SK-N-SH (cell line): ENCODE results near the gene FUT7. TPM values are rescaled to one million over a fixed set of nuclear protein-coding genes. Genes with fewer than 3 reads are reported as not detected.

Experiments
- CTCF ChIA-PET: fragments of 300-600, 350-600 bp; formaldehyde crosslinking; extraction: SDS; loops from one replicate; lab custom pipeline; 2021; lab: Yijun Ruan, JAX
- POLR2A ChIA-PET: fragments of 350-600 bp; sonication (Branson Sonifier 250); formaldehyde crosslinking; extraction: SDS; loops from one replicate; lab custom pipeline; 2020; ENCODE audit warnings: antibody characterized with exemption, inconsistent platforms; lab: Yijun Ruan, JAX
- DNase-seq: peaks from one replicate; pipeline ENCODE4 v3.0.0; 2012
- H2AFZ ChIP-seq: fragments of 200-600 bp; sonication (generic); 2 replicates; pipeline ENCODE4 v1.8.1; 2016; ENCODE audit warnings: antibody characterized with exemption, mild to moderate bottlenecking, low read depth
- H3F3A ChIP-seq: fragments of 200-600 bp; sonication (generic); replicated peaks from 2 replicates; pipeline ENCODE3; 2016; ENCODE audit warnings: antibody characterized with exemption, mild to moderate bottlenecking; ENCODE audit not compliant: insufficient read depth
- H3K27ac ChIP-seq, 2 experiments: fragments of 200-500 bp in 1 of 2; fragments of 200-600 bp in 1 of 2; sonication (Bioruptor generic) in 1 of 2; sonication (generic), shearing (Covaris generic) in 1 of 2; 2 replicates each; pipeline versions ENCODE4 v1.5.1 to v1.6.1; 2014 to 2016; ENCODE audit warnings: low read depth in 2 of 2, inconsistent platforms in 1 of 2, low read length in 1 of 2, mild to moderate bottlenecking in 1 of 2, mixed read lengths in 1 of 2
- H3K27me3 ChIP-seq: fragments of 200-600 bp; sonication (generic), shearing (Covaris generic); 2 replicates; pipeline ENCODE4 v1.6.1; 2016; ENCODE audit warnings: mixed run types; ENCODE audit not compliant: insufficient read depth
- H3K36me3 ChIP-seq, 2 experiments: fragments of 200-500 bp in 1 of 2; fragments of 200-600 bp in 1 of 2; sonication (Bioruptor generic) in 1 of 2; sonication (generic) in 1 of 2; replicated peaks in 1 of 2; 2 replicates each; pipeline versions ENCODE3 to v1.5.1; 2014 to 2016; ENCODE audit warnings: low read length in 1 of 2, mild to moderate bottlenecking in 1 of 2; ENCODE audit not compliant: insufficient read depth in 2 of 2, control insufficient read depth in 1 of 2
- H3K4me1 ChIP-seq, 2 experiments: fragments of 200-500 bp in 1 of 2; fragments of 200-600 bp in 1 of 2; sonication (Bioruptor generic) in 1 of 2; sonication (generic), shearing (Covaris generic) in 1 of 2; 2 replicates each; pipeline versions ENCODE4 v1.5.1 to v1.6.1; 2014 to 2016; ENCODE audit warnings: low read depth in 1 of 2, low read length in 1 of 2, mixed run types in 1 of 2; ENCODE audit not compliant: insufficient read depth in 2 of 2, control insufficient read depth in 1 of 2
- H3K4me2 ChIP-seq: fragments of 200-600 bp; sonication (generic), shearing (Covaris generic); 2 replicates; pipeline ENCODE4 v1.6.1; 2017; ENCODE audit warnings: mixed run types
- H3K4me3 ChIP-seq, 2 experiments: fragments of 200-500 bp in 1 of 2; fragments of 200-600 bp in 1 of 2; sonication (Bioruptor generic) in 1 of 2; sonication (generic), shearing (Covaris generic) in 1 of 2; 2 replicates each; pipeline versions ENCODE4 v1.5.1 to v1.8.1; 2014 to 2016; ENCODE audit warnings: low read depth in 2 of 2, inconsistent platforms in 1 of 2, low read length in 1 of 2, mild to moderate bottlenecking in 1 of 2, mixed read lengths in 1 of 2, moderate library complexity in 1 of 2
- H3K79me2 ChIP-seq: fragments of 200-600 bp; sonication (generic); 2 replicates; pipeline ENCODE4 v1.8.1; 2017; ENCODE audit warnings: mild to moderate bottlenecking; ENCODE audit not compliant: insufficient read depth
- H3K9ac ChIP-seq: fragments of 200-600 bp; sonication (generic); 2 replicates; pipeline ENCODE4 v1.6.1; 2017; ENCODE audit warnings: mixed run types
- H3K9me2 ChIP-seq: fragments of 200-600 bp; sonication (generic); 2 replicates; pipeline ENCODE4 v1.6.1; 2017; ENCODE audit warnings: mixed run types
- H3K9me3 ChIP-seq: fragments of 200-600 bp; sonication (generic); 2 replicates; pipeline ENCODE4 v1.6.1; 2017; ENCODE audit warnings: mixed run types, mild to moderate bottlenecking, moderate library complexity
- H4K20me1 ChIP-seq: fragments of 200-600 bp; sonication (generic); 2 replicates; pipeline ENCODE4 v1.6.1; 2017; ENCODE audit warnings: mild to moderate bottlenecking, mixed run types; ENCODE audit not compliant: insufficient read depth
- NRF1 ChIP-seq: IDR thresholded peaks from 2 replicates; pipeline ENCODE4 v1.6.1; 2012; ENCODE audit warnings: low read depth, mild to moderate bottlenecking, low read length
- TAF1 ChIP-seq: IDR thresholded peaks from 2 replicates; pipeline ENCODE4 v1.6.1; 2012; ENCODE audit warnings: low read depth, mild to moderate bottlenecking, low read length, moderate library complexity, borderline replicate concordance
- TCF12 ChIP-seq: IDR thresholded peaks from 2 replicates; pipeline ENCODE4 v1.4.0; 2012
- WGBS: methylation state at CpG from one replicate; pipeline ENCODE4 v1.1.6; 2017; ENCODE audit warnings: low lambda C conversion rate; 5-methylcytosine and 5-hydroxymethylcytosine counted together
- polyA plus RNA-seq, 3 experiments: library from polyadenylated mRNA; depleted of rRNA; stranded (reverse); fragments of >200 nt; gene quantifications; 2 replicates each; pipeline ENCODE4 v1.2.3, GENCODE V29; 2012
- TF ChIP-seq, protein P1 (sequence below): IDR thresholded peaks from 2 replicates; pipeline ENCODE4 v1.4.0; 2012; ENCODE audit warnings: low read depth
- TF ChIP-seq, protein P2 (sequence below): IDR thresholded peaks from 2 replicates; pipeline ENCODE4 v1.6.1; 2012; ENCODE audit warnings: mild to moderate bottlenecking, low read depth, low read length, moderate library complexity

FUT7 gene
- polyA plus RNA-seq, 1 of the 3 experiments (the other 2 are of a cell fraction) = not detected

DNA sequence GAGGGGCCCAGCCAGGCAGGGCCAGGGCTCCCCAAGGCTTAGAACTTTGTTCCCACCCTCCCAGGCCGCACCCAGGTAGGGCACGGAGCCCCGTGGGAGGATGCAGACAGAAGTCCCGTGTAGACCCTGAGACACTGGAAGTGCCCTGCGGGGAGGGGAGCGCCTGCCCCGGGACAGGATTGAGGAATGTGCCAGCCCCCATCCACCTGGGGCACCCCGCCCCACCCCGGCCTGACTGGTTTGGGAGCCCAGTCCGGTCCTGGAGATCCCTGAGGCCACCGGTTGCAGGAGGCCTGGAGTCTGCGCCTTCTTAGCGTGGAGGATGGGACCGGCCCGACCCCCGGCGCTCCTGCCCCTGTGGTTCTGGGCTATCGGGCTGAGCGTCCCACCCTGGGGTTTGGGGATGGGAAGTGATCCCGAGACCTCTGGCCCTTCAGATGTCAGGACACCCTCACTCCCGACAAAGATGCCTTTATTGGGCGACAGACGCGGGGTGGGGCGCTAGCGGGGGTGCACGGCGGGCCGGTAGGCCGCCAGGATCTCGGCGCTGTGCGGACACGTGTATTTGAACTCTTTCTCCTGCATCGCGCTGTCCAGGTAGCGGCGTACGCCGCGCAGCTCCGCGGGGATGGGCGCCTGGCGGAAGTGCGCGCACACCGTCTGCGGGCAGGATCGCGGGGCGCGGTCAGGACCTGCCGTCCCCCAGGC, 37.6 kb downstream of the FUT7 start:
- Histone ChIP-seq H3K27me3 (no peaks in the 10 kb centered on the region), H3K9me3 (no peaks in the 10 kb centered on the region), H3K4me2 (no peak overlapping the region), H3K9me2 (no peaks in the 10 kb centered on the region), H3K36me3 (peaks cover 0 to 7% of the 10 kb centered on the region in 2 experiments), H3F3A (no peaks in the 10 kb centered on the region), H3K79me2 (peaks cover 18% of the 10 kb centered on the region; the same call in 1 of the 2 replicates), H3K27ac (no peak overlapping the region), H3K4me3 (no peak overlapping the region), H4K20me1 (0 out of 2 replicates have a peak, but pooled peaks cover 3% of the 10 kb centered on the region), H2AFZ (no peak overlapping the region), H3K4me1 (peaks cover 9 to 24% of the 10 kb centered on the region in 2 experiments; a peak in 3 of 4 replicates), H3K9ac (no peak overlapping the region)
- 95% methylated on average over 42 of the region's 54 CpGs for WGBS
- ChIA-PET CTCF (interaction anchor here (0.7 to 6.8 kb wide), 3 partner anchors 13 to 75 kb away, joined by 3 to 68 read pairs (median 3); partner anchors contain the start of genes ABCA2 and FUT7), POLR2A (no interaction called here)
- DNase-seq = no peak
- no peak for TF ChIP-seq TAF1
- TF ChIP-seq, protein P1, sequence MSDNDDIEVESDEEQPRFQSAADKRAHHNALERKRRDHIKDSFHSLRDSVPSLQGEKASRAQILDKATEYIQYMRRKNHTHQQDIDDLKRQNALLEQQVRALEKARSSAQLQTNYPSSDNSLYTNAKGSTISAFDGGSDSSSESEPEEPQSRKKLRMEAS = no peak

DNA sequence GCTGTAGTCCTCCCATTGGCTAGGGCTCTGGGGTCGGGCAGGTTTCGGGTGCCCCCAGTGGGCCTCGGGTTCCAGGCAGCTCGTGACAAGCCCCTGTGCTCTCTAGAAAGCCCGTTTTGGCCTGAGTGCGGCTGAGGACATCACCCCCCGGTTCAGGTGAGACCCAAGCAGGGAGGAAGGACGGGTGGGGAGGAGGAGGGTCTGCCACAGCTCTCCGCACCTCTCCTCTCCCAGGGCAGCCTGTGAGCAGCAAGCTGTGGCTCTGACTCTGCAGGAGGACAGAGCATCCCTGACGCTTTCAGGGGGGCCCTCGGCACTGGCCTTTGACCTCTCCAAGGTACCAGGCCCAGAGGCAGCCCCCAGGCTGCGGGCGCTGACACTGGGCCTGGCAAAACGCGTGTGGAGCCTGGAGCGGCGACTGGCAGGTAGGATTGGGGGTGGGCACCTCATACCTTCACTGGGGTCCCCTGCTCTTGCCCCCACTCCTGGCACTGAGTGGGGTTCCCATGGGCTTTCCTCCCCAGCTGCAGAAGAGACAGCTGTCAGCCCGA, 39.0 kb downstream of the FUT7 start:
- CTCF ChIA-PET = interaction anchor here (0.6 to 6.8 kb wide), 10 partner anchors 9 to 73 kb away, joined by 3 to 68 read pairs (median 4); partner anchors contain the start of genes ABCA2, C8G, FBXW5 and FUT7
- H4K20me1 ChIP-seq = 0 out of 2 replicates have a peak, but pooled peaks cover 3% of the 10 kb centered on the region
- H3K79me2 ChIP-seq = peaks cover 18% of the 10 kb centered on the region; the same call in 1 of the 2 replicates
- H3K9me3 ChIP-seq = no peaks in the 10 kb centered on the region
- no peaks in the 10 kb centered on the region for H3K9me2 ChIP-seq
- TF ChIP-seq, protein P2, sequence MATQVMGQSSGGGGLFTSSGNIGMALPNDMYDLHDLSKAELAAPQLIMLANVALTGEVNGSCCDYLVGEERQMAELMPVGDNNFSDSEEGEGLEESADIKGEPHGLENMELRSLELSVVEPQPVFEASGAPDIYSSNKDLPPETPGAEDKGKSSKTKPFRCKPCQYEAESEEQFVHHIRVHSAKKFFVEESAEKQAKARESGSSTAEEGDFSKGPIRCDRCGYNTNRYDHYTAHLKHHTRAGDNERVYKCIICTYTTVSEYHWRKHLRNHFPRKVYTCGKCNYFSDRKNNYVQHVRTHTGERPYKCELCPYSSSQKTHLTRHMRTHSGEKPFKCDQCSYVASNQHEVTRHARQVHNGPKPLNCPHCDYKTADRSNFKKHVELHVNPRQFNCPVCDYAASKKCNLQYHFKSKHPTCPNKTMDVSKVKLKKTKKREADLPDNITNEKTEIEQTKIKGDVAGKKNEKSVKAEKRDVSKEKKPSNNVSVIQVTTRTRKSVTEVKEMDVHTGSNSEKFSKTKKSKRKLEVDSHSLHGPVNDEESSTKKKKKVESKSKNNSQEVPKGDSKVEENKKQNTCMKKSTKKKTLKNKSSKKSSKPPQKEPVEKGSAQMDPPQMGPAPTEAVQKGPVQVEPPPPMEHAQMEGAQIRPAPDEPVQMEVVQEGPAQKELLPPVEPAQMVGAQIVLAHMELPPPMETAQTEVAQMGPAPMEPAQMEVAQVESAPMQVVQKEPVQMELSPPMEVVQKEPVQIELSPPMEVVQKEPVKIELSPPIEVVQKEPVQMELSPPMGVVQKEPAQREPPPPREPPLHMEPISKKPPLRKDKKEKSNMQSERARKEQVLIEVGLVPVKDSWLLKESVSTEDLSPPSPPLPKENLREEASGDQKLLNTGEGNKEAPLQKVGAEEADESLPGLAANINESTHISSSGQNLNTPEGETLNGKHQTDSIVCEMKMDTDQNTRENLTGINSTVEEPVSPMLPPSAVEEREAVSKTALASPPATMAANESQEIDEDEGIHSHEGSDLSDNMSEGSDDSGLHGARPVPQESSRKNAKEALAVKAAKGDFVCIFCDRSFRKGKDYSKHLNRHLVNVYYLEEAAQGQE = peak; percentile 39; the same call in 1 of the 2 replicates
- TF ChIP-seq NRF1 (no peak), TCF12 (no peak)
- TF ChIP-seq, all 33 proteins: peak for 1
- Histone ChIP-seq H3K27me3 (no peaks in the 10 kb centered on the region), H3K4me3 (peak overlapping the region; percentile 80 to 85), H3K4me1 (peaks cover 9 to 24% of the 10 kb centered on the region in 2 experiments; a peak in 3 of 4 replicates), H3K36me3 (peaks cover 0 to 7% of the 10 kb centered on the region in 2 experiments), H3K4me2 (peak overlapping the region; percentile 95), H3F3A (no peaks in the 10 kb centered on the region), H3K27ac (peak overlapping the region in 1 of 2 experiments; percentile 56; a peak in 2 of 4 replicates), H3K9ac (peak overlapping the region; percentile 75), H2AFZ (peak overlapping the region; percentile 82; the same call in 1 of the 2 replicates)
- POLR2A ChIA-PET = interaction anchor here (1.0 to 1.8 kb wide), 3 partner anchors 37 to 49 kb away, joined by 3 to 7 read pairs (median 4); partner anchors contain the start of gene FBXW5
- 4% methylated on average over 10 of the region's 18 CpGs for WGBS
- DNase-seq = no peak
